Fibroblast of lung (primary cell): Measurements from ENCODE around the gene NINL. TPM values are rescaled to one million over a fixed set of nuclear protein-coding genes. Genes with fewer than 3 reads are reported as not detected.

ENCODE experiments used
- DNase-seq, 2 donors: peaks; one replicate each; pipeline versions ENCODE4 v3.0.0 to v3.0.0-alpha.2; 2010; ENCODE audit warnings: low read depth in 2 of 2
- H2AFZ ChIP-seq: 2 replicates; pipeline ENCODE4 v1.5.1; 2012; ENCODE audit warnings: low read length, control low read depth, inconsistent platforms
- H3K27ac ChIP-seq: 2 replicates; pipeline ENCODE4 v1.5.1; 2011; ENCODE audit warnings: low read length, control low read depth; ENCODE audit not compliant: insufficient read depth
- H3K27me3 ChIP-seq: 2 replicates; pipeline ENCODE4 v1.5.1; 2011; ENCODE audit warnings: mild to moderate bottlenecking, low read length; ENCODE audit not compliant: control insufficient read depth, insufficient read depth
- H3K36me3 ChIP-seq: 2 replicates; pipeline ENCODE4 v1.5.1; 2011; ENCODE audit warnings: low read length; ENCODE audit not compliant: control insufficient read depth, insufficient read depth
- H3K4me1 ChIP-seq: 2 replicates; pipeline ENCODE4 v1.5.1; 2011; ENCODE audit warnings: low read length; ENCODE audit not compliant: control insufficient read depth, insufficient read depth; ENCODE audit errors: extremely low read depth
- H3K4me2 ChIP-seq: 2 replicates; pipeline ENCODE4 v1.5.1; 2011; ENCODE audit warnings: low read length, control low read depth; ENCODE audit not compliant: insufficient read depth; ENCODE audit errors: extremely low read depth
- H3K4me3 ChIP-seq, 4 experiments: fragments of 200-600 bp in 1 of 4; sonication (generic) in 1 of 4; replicated peaks in 1 of 4; 2 replicates each; pipeline ENCODE4 v1.5.1; 2011 to 2016; ENCODE audit warnings: low read length in 4 of 4, low read depth in 3 of 4, mild to moderate bottlenecking in 3 of 4, control low read depth in 2 of 4, inconsistent platforms in 1 of 4, mixed read lengths in 1 of 4; ENCODE audit not compliant: insufficient read depth in 1 of 4; ENCODE audit errors: control extremely low read depth in 1 of 4
- H3K79me2 ChIP-seq: 2 replicates; pipeline ENCODE4 v1.5.1; 2012; ENCODE audit warnings: mild to moderate bottlenecking, low read length, inconsistent platforms; ENCODE audit not compliant: control insufficient read depth, insufficient read depth
- H3K9ac ChIP-seq: 2 replicates; pipeline ENCODE4 v1.5.1; 2011; ENCODE audit warnings: mild to moderate bottlenecking, low read length, control low read depth; ENCODE audit not compliant: insufficient read depth
- H3K9me3 ChIP-seq: 2 replicates; pipeline ENCODE4 v1.5.1; 2012; ENCODE audit warnings: low read depth, low read length; ENCODE audit not compliant: control insufficient read depth, insufficient read depth
- H4K20me1 ChIP-seq: 2 replicates; pipeline ENCODE4 v1.5.1; 2011; ENCODE audit warnings: low read length; ENCODE audit not compliant: control insufficient read depth, insufficient read depth; ENCODE audit errors: extremely low read depth
- CTCF ChIP-seq, 2 donors: IDR thresholded peaks in 1 of 2; conservative IDR thresholded peaks in 1 of 2; 1 replicate in 1 of 2; 2 replicates in 1 of 2; pipeline ENCODE4 v1.5.1; 2011 to 2012; ENCODE audit warnings: low read length in 2 of 2, control low read depth in 1 of 2, inconsistent platforms in 1 of 2, low read depth in 1 of 2, mild to moderate bottlenecking in 1 of 2
- EZH2 ChIP-seq: IDR thresholded peaks from 2 replicates; pipeline ENCODE4 v1.5.1; 2012; ENCODE audit warnings: low read length, control low read depth, mild to moderate bottlenecking; ENCODE audit errors: missing control alignments
- polyA plus RNA-seq, 2 donors: library from polyadenylated mRNA; depleted of rRNA in 1 of 2; stranded (reverse) in 1 of 2; unstranded in 1 of 2; fragments of >200 nt; gene quantifications; 2 replicates each; pipeline ENCODE4 v1.2.1, GENCODE V29; 2011 to 2012; ENCODE audit warnings: missing spikeins in 1 of 2
- total RNA-seq: library from RNA; depleted of rRNA; stranded (reverse); fragments of >200 nt; gene quantifications from 2 replicates; pipeline ENCODE4 v1.2.1, GENCODE V29; 2014

NINL gene
- total and polyA plus RNA-seq, 2 donors (not counting 1 experiment from before 2014, with no cell fraction given) = 4.4 to 16.3 TPM

GRCh38 chr20:25532015-25532751, 53.1 kb downstream of the NINL start:
- no peaks in the 10 kb centered on the region for H3K9me3 ChIP-seq
- peak in 1 of 2 donors; percentile 9 for TF ChIP-seq CTCF (conservative IDR thresholded peaks at IDR 0.05 in 1 of 2, IDR thresholded peaks at IDR 0.05 in 1 of 2; ENCODE audit: low read depth in 1 of 2, low read length in 2 of 2)
- no peak for TF ChIP-seq EZH2
- peak overlapping the region in 1 of 4 experiments; percentile 14 for H3K4me3 ChIP-seq
- H3K36me3 ChIP-seq = no peaks in the 10 kb centered on the region
- H2AFZ ChIP-seq = no peak overlapping the region
- no peaks in the 10 kb centered on the region for H3K27me3 ChIP-seq
- H3K9ac ChIP-seq = no peak overlapping the region
- H3K27ac ChIP-seq = no peak overlapping the region
- no peaks in the 10 kb centered on the region for H3K4me1 ChIP-seq
- H3K4me2 ChIP-seq = no peak overlapping the region
- H3K79me2 ChIP-seq = peaks cover 1% of the 10 kb centered on the region
- DNase-seq = no peak
- no peaks in the 10 kb centered on the region for H4K20me1 ChIP-seq

- H3K4me3 ChIP-seq = no peak overlapping the region
- H3K79me2 ChIP-seq = peaks cover 1% of the 10 kb centered on the region
Measured at GRCh38 chr20:25529295-25529951, 55.9 kb downstream of the NINL start.

More at GRCh38 chr20:25529295-25529951, 55.9 kb downstream of the NINL start:
- no peak overlapping the region for H3K27ac ChIP-seq
- H4K20me1 ChIP-seq = no peaks in the 10 kb centered on the region
- no peak overlapping the region for H2AFZ ChIP-seq
- H3K36me3 ChIP-seq = no peaks in the 10 kb centered on the region
- H3K27me3 ChIP-seq = no peaks in the 10 kb centered on the region
- peaks cover 9% of the 10 kb centered on the region for H3K4me1 ChIP-seq
- no peak overlapping the region for H3K9ac ChIP-seq
- DNase-seq = no peak
- H3K9me3 ChIP-seq = no peaks in the 10 kb centered on the region
- no peak overlapping the region for H3K4me2 ChIP-seq
- TF ChIP-seq EZH2 (no peak), CTCF (conservative IDR thresholded peaks at IDR 0.05 in 1 of 2, IDR thresholded peaks at IDR 0.05 in 1 of 2; ENCODE audit: low read depth in 1 of 2, low read length in 2 of 2) (no peak)
